Stimulated activated CD4-positive, alpha-beta T cell treated with anti-CD3 and anti-CD28 coated beads, Interleukin-1b, Interleukin-23, amount 100 ng/mL, for 24 hours (primary cell): Measurements from ENCODE around the gene PPP1R11.
"Not testable (repeated sequence)": the region's sequence is repeated elsewhere in the genome, so short reads cannot be mapped to it uniquely, and the experiment has no call there.

Experiments
- DNase-seq, 4 experiments: peaks; one replicate each; pipeline ENCODE4 v3.0.0-alpha.2; 2020; ENCODE audit warnings: low read depth in 4 of 4, low spot score in 1 of 4

The PPP1R11 gene

GRCh38 chr6:30093951-30094661, 27.1 kb downstream of the PPP1R11 start:
- DNase-seq = no peak

GRCh38 chr6:30096829-30097228, 29.8 kb downstream of the PPP1R11 start:
- DNase-seq = no peak

GRCh38 chr6:30097902-30098768, 31.1 kb downstream of the PPP1R11 start:
- DNase-seq = no peak

GRCh38 chr6:30100154-30100553, 33.2 kb downstream of the PPP1R11 start:
- no peak for DNase-seq

GRCh38 chr6:30100585-30101443, 33.8 kb downstream of the PPP1R11 start:
- DNase-seq = no peak

GRCh38 chr6:30101444-30102413, 34.7 kb downstream of the PPP1R11 start:
- peak; percentile 33 to 71 (median 43) for DNase-seq

- DNase-seq = no peak
Measured at GRCh38 chr6:30102414-30102969, 35.5 kb downstream of the PPP1R11 start.

- DNase-seq = peak; percentile 63 to 73 (median 68)
Measured at GRCh38 chr6:30102970-30103871, 36.2 kb downstream of the PPP1R11 start.

- no peak for DNase-seq
Measured at GRCh38 chr6:30103872-30104179, 36.8 kb downstream of the PPP1R11 start.

GRCh38 chr6:30104661-30105060, 37.7 kb downstream of the PPP1R11 start:
- no peak for DNase-seq

GRCh38 chr6:30111266-30111856, 44.4 kb downstream of the PPP1R11 start:
- no peak for DNase-seq

- no peak for DNase-seq
Measured at GRCh38 chr6:30112402-30112994, 45.5 kb downstream of the PPP1R11 start.

- DNase-seq = no peak
Measured at GRCh38 chr6:30113003-30113759, 46.2 kb downstream of the PPP1R11 start, which contains the start of gene TRIM31. TRIM31 (minus strand) TSS chr6:30113090; CDS start chr6:30112805, 285 bp downstream.

- no peak for DNase-seq
Measured at GRCh38 chr6:30113841-30114240, 46.8 kb downstream of the PPP1R11 start.

GRCh38 chr6:30116724-30117123, 49.7 kb downstream of the PPP1R11 start:
- DNase-seq = no peak

GRCh38 chr6:30118691-30119090, 51.7 kb downstream of the PPP1R11 start:
- not testable (repeated sequence) for DNase-seq
